CD4-positive, alpha-beta T cell (primary cell): Measurements from ENCODE around the gene MBD3L2. TPM values are rescaled to one million over a fixed set of nuclear protein-coding genes. Genes with fewer than 3 reads are reported as not detected.
"Not testable (repeated sequence)": the region's sequence is repeated elsewhere in the genome, so short reads cannot be mapped to it uniquely, and the experiment has no call there.

Source experiments
- ATAC-seq: fragments of 200-7000 bp; cut with Tn5 transposase; one replicate; pipeline ENCODE4 v1.10.0; 2022; ENCODE audit warnings: mild to moderate bottlenecking; ENCODE audit not compliant: poor library complexity
- CTCF ChIA-PET: fragments of 350-600 bp; sonication (Branson Sonifier 250); formaldehyde crosslinking; loops from one replicate; lab custom pipeline; 2021; ENCODE audit warnings: antibody characterized with exemption, inconsistent platforms; lab: Charles Lee
- POLR2A ChIA-PET: fragments of 350-600 bp; sonication (Branson Sonifier 250); formaldehyde crosslinking; loops from one replicate; lab custom pipeline; 2021; ENCODE audit warnings: antibody characterized with exemption, inconsistent platforms; lab: Charles Lee
- DNase-seq, 14 experiments: peaks; one replicate each; pipeline ENCODE4 v3.0.0-alpha.2; 2013 to 2020; ENCODE audit warnings: mixed read lengths in 2 of 14
- H3K27ac ChIP-seq, 2 donors: one replicate each; pipeline versions ENCODE4 v1.5.1 to v1.7.0; 2013; ENCODE audit warnings: low read length in 2 of 2, low read depth in 1 of 2, mild to moderate bottlenecking in 1 of 2
- H3K27me3 ChIP-seq, 2 experiments: 1 replicate in 1 of 2; 2 replicates in 1 of 2; pipeline versions ENCODE4 v1.6.1 to v1.7.0; 2013; ENCODE audit warnings: low read length in 2 of 2, control low read depth in 1 of 2, mild to moderate bottlenecking in 1 of 2, moderate library complexity in 1 of 2; ENCODE audit not compliant: insufficient read depth in 2 of 2, control insufficient read depth in 1 of 2
- H3K36me3 ChIP-seq: one replicate; pipeline ENCODE4 v1.6.1; 2013; ENCODE audit warnings: low read length, control low read depth; ENCODE audit not compliant: insufficient read depth
- H3K4me1 ChIP-seq: one replicate; pipeline ENCODE4 v1.6.1; 2013; ENCODE audit warnings: low read length, control low read depth; ENCODE audit not compliant: insufficient read depth
- H3K4me3 ChIP-seq: one replicate; pipeline ENCODE4 v1.5.1; 2013; ENCODE audit warnings: mild to moderate bottlenecking, low read length, moderate library complexity
- H3K9me3 ChIP-seq, 2 experiments: 1 replicate in 1 of 2; 2 replicates in 1 of 2; pipeline versions ENCODE4 v1.6.1 to v1.7.0; 2013; ENCODE audit warnings: low read length in 2 of 2, mild to moderate bottlenecking in 2 of 2, control low read depth in 1 of 2, moderate library complexity in 1 of 2; ENCODE audit not compliant: control insufficient read depth in 1 of 2, insufficient read depth in 1 of 2
- H3K27ac Mint-ChIP-seq: one replicate; pipeline ENCODE4 v1.8.0; 2020; ENCODE audit warnings: mixed read lengths
- H3K27me3 Mint-ChIP-seq: one replicate; pipeline ENCODE4 v1.8.0; 2021; ENCODE audit warnings: mixed read lengths
- H3K36me3 Mint-ChIP-seq: one replicate; pipeline ENCODE4 v1.8.0; 2021; ENCODE audit warnings: low read depth, mixed read lengths
- H3K4me1 Mint-ChIP-seq: one replicate; pipeline ENCODE4 v1.8.0; 2021; ENCODE audit warnings: low read depth, mixed read lengths
- H3K4me3 Mint-ChIP-seq: one replicate; pipeline ENCODE4 v1.8.0; 2020; ENCODE audit warnings: mild to moderate bottlenecking, mixed read lengths
- H3K9me3 Mint-ChIP-seq: one replicate; pipeline ENCODE4 v1.8.0; 2020; ENCODE audit warnings: mixed read lengths
- intact Hi-C, 2 experiments: fragments of 100-400 bp; cut with DNase I in 1 of 2; cut with micrococcal nuclease in 1 of 2; formaldehyde crosslinking; loops; one replicate each; pipeline versions ENCODE4 v1.15.1 to v1.9.0; 2023 to 2025; cut with DNase I, micrococcal nuclease
- total RNA-seq, 174 experiments: library from RNA in 2 of 174; stranded (reverse) in 2 of 174; gene quantifications; one replicate each; pipeline ENCODE4 v1.2.3 and lab custom pipeline; 2021 to 2026
- TF ChIP-seq, protein P1 (sequence below): fragments of 200-600 bp; IDR thresholded peaks from one replicate; pipeline ENCODE4 v1.8.0; 2022; ENCODE audit warnings: antibody characterized with exemption, mild to moderate bottlenecking

Gene MBD3L2
- total RNA-seq, 2 experiments from 2014 or later: not detected

DNA sequence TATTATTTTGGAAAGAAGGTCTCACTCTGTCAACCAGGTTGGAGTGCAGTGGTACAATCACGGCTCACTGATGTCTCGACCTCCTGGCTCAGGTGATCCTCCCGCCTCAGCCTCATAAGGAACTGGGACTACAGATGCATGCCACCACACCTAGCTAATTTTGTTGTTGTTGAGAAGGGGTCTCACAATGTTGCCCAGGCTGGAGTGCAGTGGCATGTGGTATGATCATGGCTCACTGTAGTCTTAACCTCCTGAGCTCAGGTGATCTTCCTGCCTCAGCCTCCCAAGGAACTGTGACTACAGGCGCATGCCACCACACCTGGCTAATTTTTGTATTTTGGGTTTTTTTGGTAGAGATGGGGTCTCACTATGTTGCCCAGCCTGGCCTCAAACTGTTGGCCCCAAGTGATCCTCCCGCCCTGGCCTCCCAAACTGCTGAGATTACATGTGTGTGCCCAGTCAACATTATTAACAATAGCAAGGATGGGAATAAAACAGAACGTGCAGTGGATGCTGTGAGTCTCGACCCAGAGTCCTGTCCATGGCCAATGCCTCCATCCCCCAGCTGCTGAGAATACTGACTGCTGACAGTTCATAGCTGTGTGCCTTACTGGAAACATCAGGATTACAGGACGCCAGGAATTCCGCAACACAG is 14.8 kb downstream of the MBD3L2 start:
- H3K4me3 ChIP-seq: no peak overlapping the region
- no peak for DNase-seq
- H3K9me3 ChIP-seq: no peaks in the 10 kb centered on the region
- H3K27ac Mint-ChIP-seq: no peak overlapping the region
- H3K36me3 ChIP-seq: no peaks in the 10 kb centered on the region
- intact Hi-C loops: no loop called here
- TF ChIP-seq, protein P1, sequence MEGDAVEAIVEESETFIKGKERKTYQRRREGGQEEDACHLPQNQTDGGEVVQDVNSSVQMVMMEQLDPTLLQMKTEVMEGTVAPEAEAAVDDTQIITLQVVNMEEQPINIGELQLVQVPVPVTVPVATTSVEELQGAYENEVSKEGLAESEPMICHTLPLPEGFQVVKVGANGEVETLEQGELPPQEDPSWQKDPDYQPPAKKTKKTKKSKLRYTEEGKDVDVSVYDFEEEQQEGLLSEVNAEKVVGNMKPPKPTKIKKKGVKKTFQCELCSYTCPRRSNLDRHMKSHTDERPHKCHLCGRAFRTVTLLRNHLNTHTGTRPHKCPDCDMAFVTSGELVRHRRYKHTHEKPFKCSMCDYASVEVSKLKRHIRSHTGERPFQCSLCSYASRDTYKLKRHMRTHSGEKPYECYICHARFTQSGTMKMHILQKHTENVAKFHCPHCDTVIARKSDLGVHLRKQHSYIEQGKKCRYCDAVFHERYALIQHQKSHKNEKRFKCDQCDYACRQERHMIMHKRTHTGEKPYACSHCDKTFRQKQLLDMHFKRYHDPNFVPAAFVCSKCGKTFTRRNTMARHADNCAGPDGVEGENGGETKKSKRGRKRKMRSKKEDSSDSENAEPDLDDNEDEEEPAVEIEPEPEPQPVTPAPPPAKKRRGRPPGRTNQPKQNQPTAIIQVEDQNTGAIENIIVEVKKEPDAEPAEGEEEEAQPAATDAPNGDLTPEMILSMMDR: no peak
- no peaks in the 10 kb centered on the region for H3K27me3 Mint-ChIP-seq
- no peak overlapping the region for H3K27ac ChIP-seq
- H3K4me3 Mint-ChIP-seq: no peak overlapping the region
- ChIA-PET POLR2A (interaction anchor here (1.2 to 1.5 kb wide), 3 partner anchors 35 to 285 kb away, joined by 3 to 5 read pairs (median 4); partner anchors contain the start of gene ARHGEF18), CTCF (no interaction called here)
- no peak for ATAC-seq
- H3K36me3 Mint-ChIP-seq: no peaks in the 10 kb centered on the region
- H3K4me1 ChIP-seq: peaks cover 8% of the 10 kb centered on the region
- H3K4me1 Mint-ChIP-seq: peaks cover 2% of the 10 kb centered on the region
- H3K9me3 Mint-ChIP-seq: no peaks in the 10 kb centered on the region
- H3K27me3 ChIP-seq: no peaks in the 10 kb centered on the region

DNA sequence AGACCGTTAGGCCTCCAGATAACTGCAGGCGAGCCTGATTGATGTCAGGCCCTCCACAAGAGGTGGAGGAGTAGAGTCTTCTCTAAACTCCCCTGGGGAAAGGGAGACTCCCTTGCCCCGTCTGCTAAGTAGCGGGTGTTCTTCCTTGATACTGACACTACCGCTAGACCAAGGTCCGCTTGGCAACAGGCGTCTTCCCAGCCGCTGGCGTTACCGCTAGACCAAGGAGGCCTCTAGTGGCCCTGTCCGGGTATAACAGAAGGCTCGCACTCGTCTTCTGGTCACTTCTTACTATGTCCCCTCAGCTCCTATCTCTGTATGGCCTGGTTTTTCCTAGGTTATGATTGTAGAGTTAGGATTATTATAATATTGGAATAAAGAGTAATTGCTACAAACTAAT is 18.0 kb downstream of the MBD3L2 start:
- H3K9me3 Mint-ChIP-seq, H3K27ac ChIP-seq, POLR2A ChIA-PET, H3K9me3 ChIP-seq, H3K4me3 Mint-ChIP-seq, ATAC-seq, H3K4me3 ChIP-seq, DNase-seq, H3K27me3 Mint-ChIP-seq, intact Hi-C loops, H3K36me3 ChIP-seq, H3K27ac Mint-ChIP-seq, H3K27me3 ChIP-seq, CTCF ChIA-PET: not testable (repeated sequence)
- Mint-ChIP-seq H3K36me3 (peaks cover 23% of the 10 kb centered on the region), H3K4me1 (peaks cover 15% of the 10 kb centered on the region)
- H3K4me1 ChIP-seq: peaks cover 21% of the 10 kb centered on the region

DNA sequence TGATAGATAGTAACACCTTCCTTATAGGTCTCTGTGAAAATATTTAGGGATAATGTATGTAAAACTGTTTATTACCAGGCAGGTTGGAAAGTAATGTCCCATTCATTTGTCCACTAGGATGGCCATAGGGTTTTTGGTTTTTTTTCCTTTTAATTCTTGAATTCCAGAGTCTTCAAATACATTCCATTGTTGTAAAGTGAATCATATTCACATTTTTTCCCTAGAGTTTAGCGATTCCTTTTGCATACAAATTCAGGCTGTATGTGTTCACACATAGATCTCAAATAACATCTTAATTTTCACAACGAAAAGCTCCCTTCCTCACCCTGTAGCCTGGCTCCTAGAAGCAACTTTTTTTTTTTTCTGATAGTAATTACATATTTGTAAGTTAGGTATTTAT is 18.6 kb downstream of the MBD3L2 start:
- CTCF ChIA-PET: no interaction called here
- Mint-ChIP-seq H3K27ac (no peak overlapping the region), H3K9me3 (no peaks in the 10 kb centered on the region), H3K27me3 (no peaks in the 10 kb centered on the region), H3K4me1 (peaks cover 21% of the 10 kb centered on the region), H3K36me3 (peaks cover 29% of the 10 kb centered on the region), H3K4me3 (no peak overlapping the region)
- DNase-seq (no peak), ATAC-seq (no peak)
- no peak overlapping the region for H3K4me3 ChIP-seq
- intact Hi-C loops: no loop called here
- no peaks in the 10 kb centered on the region for H3K27me3 ChIP-seq
- peaks cover 21% of the 10 kb centered on the region for H3K4me1 ChIP-seq
- H3K36me3 ChIP-seq: peaks cover 15% of the 10 kb centered on the region
- H3K9me3 ChIP-seq: no peaks in the 10 kb centered on the region
- POLR2A ChIA-PET: interaction anchor here (3.1 kb wide), 1 partner anchor 31 kb away, joined by 55 read pairs; no protein-coding TSS in a partner anchor
- TF ChIP-seq, protein P1: no peak
- H3K27ac ChIP-seq: no peak overlapping the region
